PFSK-1 (cell line): ENCODE data around the gene MDGA2.

Experiments used
- POLR2AphosphoS5 ChIP-seq: IDR thresholded peaks from 2 replicates; pipeline ENCODE4 v1.6.1; 2012; ENCODE audit warnings: low read depth, mild to moderate bottlenecking, control low read depth, low read length, moderate library complexity
- SIN3A ChIP-seq: IDR thresholded peaks from 2 replicates; pipeline ENCODE4 v1.6.1; 2012; ENCODE audit warnings: mild to moderate bottlenecking, low read length, moderate library complexity, borderline replicate concordance; ENCODE audit not compliant: insufficient read depth
- TAF1 ChIP-seq: IDR thresholded peaks from 2 replicates; pipeline ENCODE4 v1.6.1; 2012; ENCODE audit warnings: low read length, control low read depth, borderline replicate concordance; ENCODE audit not compliant: insufficient read depth
- TF ChIP-seq, protein P1 (sequence below), 2 experiments: IDR thresholded peaks; 2 replicates each; pipeline versions ENCODE4 v1.6.1 to v1.8.0; 2011 to 2012; ENCODE audit warnings: low read depth in 2 of 2, low read length in 2 of 2, control low read depth in 1 of 2, inconsistent platforms in 1 of 2, mild to moderate bottlenecking in 1 of 2, moderate library complexity in 1 of 2; ENCODE audit not compliant: insufficient read depth in 1 of 2

DNA sequence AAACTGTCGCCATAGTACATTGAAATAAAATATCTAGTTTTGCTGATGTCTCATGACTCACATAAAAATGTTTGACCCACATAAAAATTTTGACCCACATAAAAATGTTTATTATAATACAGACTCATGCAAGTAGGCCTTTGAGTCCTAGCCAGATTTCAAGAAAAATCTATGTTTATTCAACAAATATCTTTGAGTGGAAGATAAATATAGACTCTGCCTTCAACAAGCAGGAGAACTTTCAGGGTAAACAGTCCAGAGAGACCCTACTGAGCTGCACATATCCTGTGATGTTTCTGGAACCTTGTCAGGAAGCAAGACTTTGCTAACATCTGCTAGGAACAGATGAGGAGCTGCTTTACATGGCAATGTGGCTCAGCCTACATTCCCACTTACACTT lies 283.1 kb downstream of the MDGA2 start:
- TF ChIP-seq SIN3A (no peak), POLR2AphosphoS5 (no peak), TAF1 (no peak)
- TF ChIP-seq, protein P1, sequence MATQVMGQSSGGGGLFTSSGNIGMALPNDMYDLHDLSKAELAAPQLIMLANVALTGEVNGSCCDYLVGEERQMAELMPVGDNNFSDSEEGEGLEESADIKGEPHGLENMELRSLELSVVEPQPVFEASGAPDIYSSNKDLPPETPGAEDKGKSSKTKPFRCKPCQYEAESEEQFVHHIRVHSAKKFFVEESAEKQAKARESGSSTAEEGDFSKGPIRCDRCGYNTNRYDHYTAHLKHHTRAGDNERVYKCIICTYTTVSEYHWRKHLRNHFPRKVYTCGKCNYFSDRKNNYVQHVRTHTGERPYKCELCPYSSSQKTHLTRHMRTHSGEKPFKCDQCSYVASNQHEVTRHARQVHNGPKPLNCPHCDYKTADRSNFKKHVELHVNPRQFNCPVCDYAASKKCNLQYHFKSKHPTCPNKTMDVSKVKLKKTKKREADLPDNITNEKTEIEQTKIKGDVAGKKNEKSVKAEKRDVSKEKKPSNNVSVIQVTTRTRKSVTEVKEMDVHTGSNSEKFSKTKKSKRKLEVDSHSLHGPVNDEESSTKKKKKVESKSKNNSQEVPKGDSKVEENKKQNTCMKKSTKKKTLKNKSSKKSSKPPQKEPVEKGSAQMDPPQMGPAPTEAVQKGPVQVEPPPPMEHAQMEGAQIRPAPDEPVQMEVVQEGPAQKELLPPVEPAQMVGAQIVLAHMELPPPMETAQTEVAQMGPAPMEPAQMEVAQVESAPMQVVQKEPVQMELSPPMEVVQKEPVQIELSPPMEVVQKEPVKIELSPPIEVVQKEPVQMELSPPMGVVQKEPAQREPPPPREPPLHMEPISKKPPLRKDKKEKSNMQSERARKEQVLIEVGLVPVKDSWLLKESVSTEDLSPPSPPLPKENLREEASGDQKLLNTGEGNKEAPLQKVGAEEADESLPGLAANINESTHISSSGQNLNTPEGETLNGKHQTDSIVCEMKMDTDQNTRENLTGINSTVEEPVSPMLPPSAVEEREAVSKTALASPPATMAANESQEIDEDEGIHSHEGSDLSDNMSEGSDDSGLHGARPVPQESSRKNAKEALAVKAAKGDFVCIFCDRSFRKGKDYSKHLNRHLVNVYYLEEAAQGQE (IDR thresholded peaks at IDR 0.05; ENCODE audit: insufficient read depth in 1 of 2, low read depth in 2 of 2, low read length in 2 of 2), result no peak
